ENCODE data around the gene DHRS2. TPM values are rescaled to one million over a fixed set of nuclear protein-coding genes. Genes with fewer than 3 reads are reported as not detected.

DHRS2 gene
- total RNA-seq, 1 donor from 2014 or later: not detected

DNA sequence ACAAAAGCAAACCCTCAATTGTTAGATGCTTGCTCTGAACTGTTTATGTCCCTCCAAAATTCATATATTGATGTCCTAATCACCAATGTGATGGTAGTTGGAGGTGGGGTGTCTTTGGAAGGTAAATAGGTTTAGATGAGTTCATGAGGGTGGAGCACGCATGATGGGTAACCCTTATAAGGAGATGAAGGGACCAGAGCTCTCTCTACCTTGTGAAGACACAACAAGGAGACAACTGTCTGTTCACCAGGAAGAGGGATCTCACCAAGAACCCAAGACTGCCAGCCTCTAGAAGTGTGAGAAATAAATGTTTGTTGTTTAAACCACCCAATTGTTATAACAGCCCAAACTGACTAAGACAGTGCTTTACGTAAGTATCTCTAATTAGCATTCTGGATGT, 27.0 kb downstream of the DHRS2 start:
- H3K36me3 Mint-ChIP-seq (ENCODE audit: low read depth): no peaks in the 10 kb centered on the region
- TF ChIP-seq, protein P1, sequence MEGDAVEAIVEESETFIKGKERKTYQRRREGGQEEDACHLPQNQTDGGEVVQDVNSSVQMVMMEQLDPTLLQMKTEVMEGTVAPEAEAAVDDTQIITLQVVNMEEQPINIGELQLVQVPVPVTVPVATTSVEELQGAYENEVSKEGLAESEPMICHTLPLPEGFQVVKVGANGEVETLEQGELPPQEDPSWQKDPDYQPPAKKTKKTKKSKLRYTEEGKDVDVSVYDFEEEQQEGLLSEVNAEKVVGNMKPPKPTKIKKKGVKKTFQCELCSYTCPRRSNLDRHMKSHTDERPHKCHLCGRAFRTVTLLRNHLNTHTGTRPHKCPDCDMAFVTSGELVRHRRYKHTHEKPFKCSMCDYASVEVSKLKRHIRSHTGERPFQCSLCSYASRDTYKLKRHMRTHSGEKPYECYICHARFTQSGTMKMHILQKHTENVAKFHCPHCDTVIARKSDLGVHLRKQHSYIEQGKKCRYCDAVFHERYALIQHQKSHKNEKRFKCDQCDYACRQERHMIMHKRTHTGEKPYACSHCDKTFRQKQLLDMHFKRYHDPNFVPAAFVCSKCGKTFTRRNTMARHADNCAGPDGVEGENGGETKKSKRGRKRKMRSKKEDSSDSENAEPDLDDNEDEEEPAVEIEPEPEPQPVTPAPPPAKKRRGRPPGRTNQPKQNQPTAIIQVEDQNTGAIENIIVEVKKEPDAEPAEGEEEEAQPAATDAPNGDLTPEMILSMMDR (conservative IDR thresholded peaks at IDR 0.05): no peak
- H3K4me3 Mint-ChIP-seq: no peak overlapping the region
- no peak for DNase-seq (ENCODE audit: low read depth, low spot score)
- H3K4me1 Mint-ChIP-seq: peaks cover 9% of the 10 kb centered on the region
- no peaks in the 10 kb centered on the region for H3K9me3 Mint-ChIP-seq
- no peak overlapping the region for H3K27ac Mint-ChIP-seq (ENCODE audit: unreplicated experiment)
- H3K27me3 Mint-ChIP-seq (ENCODE audit: low read depth): peaks cover 63% of the 10 kb centered on the region

- Mint-ChIP-seq H3K9me3 (no peaks in the 10 kb centered on the region), H3K4me3 (no peak overlapping the region), H3K27me3 (ENCODE audit: low read depth) (peaks cover 60% of the 10 kb centered on the region), H3K4me1 (peaks cover 9% of the 10 kb centered on the region), H3K36me3 (ENCODE audit: low read depth) (no peaks in the 10 kb centered on the region), H3K27ac (ENCODE audit: unreplicated experiment) (no peak overlapping the region)
- TF ChIP-seq, protein P1 (conservative IDR thresholded peaks at IDR 0.05): no peak
- no peak for DNase-seq (ENCODE audit: low read depth, low spot score)
Observed at GRCh38 chr14:23663711-23664110, 27.5 kb downstream of the DHRS2 start.

DNA sequence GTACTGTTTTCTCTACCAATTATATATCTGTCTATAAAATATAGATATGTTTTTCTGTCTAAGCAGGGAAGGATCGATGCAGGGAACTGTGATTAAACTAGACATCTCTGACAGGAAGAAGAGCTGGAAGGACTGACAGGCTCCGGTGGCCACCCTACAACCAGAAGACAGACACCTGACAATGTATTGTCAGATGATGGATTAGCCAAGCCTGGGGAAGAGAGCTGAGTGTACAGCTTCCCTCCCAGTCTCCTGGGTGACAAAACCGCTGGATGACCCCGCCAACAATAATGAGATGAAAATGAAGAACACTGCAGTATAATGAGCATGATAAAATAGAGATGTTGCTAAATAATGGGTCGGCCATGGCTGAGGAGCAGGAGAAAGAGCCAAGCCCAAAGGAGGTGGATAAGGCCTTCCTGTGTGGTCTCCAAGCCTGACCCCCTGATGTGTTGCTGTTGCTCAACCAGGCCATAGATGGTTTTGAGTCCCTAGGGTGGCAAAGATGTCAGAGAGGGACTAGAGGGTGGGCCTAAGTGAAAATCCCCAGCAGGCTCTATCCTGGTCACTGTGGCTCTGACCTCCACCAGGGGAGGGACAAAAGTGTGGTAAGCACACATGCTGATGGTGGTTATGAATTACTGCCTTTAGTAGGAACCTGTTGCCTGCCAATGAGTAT, 28.2 kb downstream of the DHRS2 start:
- Mint-ChIP-seq H3K27me3 (ENCODE audit: low read depth) (peaks cover 57% of the 10 kb centered on the region), H3K4me1 (peaks cover 9% of the 10 kb centered on the region), H3K4me3 (no peak overlapping the region), H3K27ac (ENCODE audit: unreplicated experiment) (no peak overlapping the region), H3K9me3 (no peaks in the 10 kb centered on the region), H3K36me3 (ENCODE audit: low read depth) (no peaks in the 10 kb centered on the region)
- TF ChIP-seq, protein P1 (conservative IDR thresholded peaks at IDR 0.05): no peak
- no peak for DNase-seq (ENCODE audit: low read depth, low spot score)

DNA sequence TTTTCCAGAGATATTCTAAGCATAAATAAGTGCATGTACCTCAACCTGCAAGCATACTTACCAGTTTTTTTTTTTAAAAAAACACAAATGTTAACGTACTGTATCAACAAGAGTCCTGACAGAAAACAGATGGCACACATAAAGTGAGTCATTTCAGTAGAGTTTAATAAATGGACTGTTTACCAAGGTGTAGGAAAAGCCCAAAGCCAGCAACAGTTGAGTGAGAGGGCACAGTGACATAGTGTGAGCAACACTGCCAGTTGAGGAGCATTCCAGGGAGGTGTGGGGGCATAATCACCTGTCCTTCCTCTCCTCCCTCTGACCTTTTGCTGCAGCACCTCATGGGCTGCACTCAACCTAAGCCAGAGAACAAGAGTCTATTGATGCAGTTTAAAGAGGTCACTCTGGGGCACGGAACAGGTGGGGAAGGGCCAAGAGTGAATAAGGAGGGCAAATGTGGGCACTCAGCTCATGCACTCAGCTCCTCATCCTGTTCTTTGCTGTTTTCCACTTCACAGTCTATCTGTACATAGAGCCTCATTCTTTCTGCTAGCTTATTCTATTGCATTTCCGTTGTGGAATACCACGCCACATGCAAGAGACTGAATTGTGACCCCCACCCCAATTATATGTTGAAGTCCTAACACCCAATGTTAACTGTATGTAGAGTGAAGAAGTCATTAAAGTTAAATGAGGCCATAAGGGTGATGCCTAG, 29.3 kb downstream of the DHRS2 start:
- DNase-seq (ENCODE audit: low read depth, low spot score): no peak
- Mint-ChIP-seq H3K27ac (ENCODE audit: unreplicated experiment) (no peak overlapping the region), H3K27me3 (ENCODE audit: low read depth) (peaks cover 55% of the 10 kb centered on the region), H3K36me3 (ENCODE audit: low read depth) (no peaks in the 10 kb centered on the region), H3K4me1 (peaks cover 1% of the 10 kb centered on the region), H3K4me3 (no peak overlapping the region), H3K9me3 (no peaks in the 10 kb centered on the region)
- TF ChIP-seq, protein P1 (conservative IDR thresholded peaks at IDR 0.05): no peak

GRCh38 chr14:23667134-23667533, 31.0 kb downstream of the DHRS2 start:
- no peak overlapping the region for H3K4me3 Mint-ChIP-seq
- H3K9me3 Mint-ChIP-seq: no peaks in the 10 kb centered on the region
- no peak for DNase-seq (ENCODE audit: low read depth, low spot score)
- H3K4me1 Mint-ChIP-seq: no peaks in the 10 kb centered on the region
- TF ChIP-seq, protein P1 (conservative IDR thresholded peaks at IDR 0.05): no peak
- peaks cover 49% of the 10 kb centered on the region for H3K27me3 Mint-ChIP-seq (ENCODE audit: low read depth)
- H3K27ac Mint-ChIP-seq (ENCODE audit: unreplicated experiment): no peak overlapping the region
- H3K36me3 Mint-ChIP-seq (ENCODE audit: low read depth): no peaks in the 10 kb centered on the region
